K562 (cell line): ENCODE data around the gene ASIC3. TPM values are rescaled to one million over a fixed set of nuclear protein-coding genes. Genes with fewer than 3 reads are reported as not detected.
A peak's percentile ranks its signal among the peaks of the same experiment; 100 is the strongest.

Experiments used
- CEBPB ChIP-seq: fragments of 450-650 bp; IDR thresholded peaks from 2 replicates; pipeline ENCODE4 v1.6.1; 2016; ENCODE audit warnings: missing genetic modification characterization, missing compliant biosample characterization
- ELF1 ChIP-seq: fragments of 200-800 bp; sonication (Bioruptor generic); IDR thresholded peaks from 2 replicates; pipeline ENCODE4 v1.6.1; 2016; ENCODE audit warnings: missing genetic modification characterization, missing compliant biosample characterization
- FOXA3 ChIP-seq, 2 experiments: fragments of 450-650 bp in 1 of 2; sonication (generic) in 1 of 2; formaldehyde crosslinking; IDR thresholded peaks in 1 of 2; conservative IDR thresholded peaks in 1 of 2; 2 replicates each; pipeline versions ENCODE4 v1.4.0 to v1.8.0; 2020 to 2022; ENCODE audit warnings: mild to moderate bottlenecking in 2 of 2, missing genetic modification reagents in 1 of 2
- FOXO4 ChIP-seq: fragments of 450-650 bp; formaldehyde crosslinking; IDR thresholded peaks from 2 replicates; pipeline ENCODE4 v1.4.0; 2020; ENCODE audit warnings: mild to moderate bottlenecking, moderate library complexity
- MAFF ChIP-seq: IDR thresholded peaks from 2 replicates; pipeline ENCODE4 v1.6.1; 2012; ENCODE audit warnings: low read length, improper control_type of control experiment
- MBD2 ChIP-seq: sonication (generic); IDR thresholded peaks from 2 replicates; pipeline ENCODE4 v1.6.1; 2016; ENCODE audit warnings: low read depth, borderline replicate concordance
- MTA3 ChIP-seq: fragments of 450-650 bp; formaldehyde crosslinking; IDR thresholded peaks from 2 replicates; pipeline ENCODE4 v1.6.1; 2017; ENCODE audit warnings: mild to moderate bottlenecking, borderline replicate concordance
- MTF1 ChIP-seq: fragments of 250-450 bp; sonication (Bioruptor Pico); IDR thresholded peaks from 2 replicates; pipeline ENCODE4 v1.9.0; 2021; ENCODE audit warnings: moderate library complexity, mild to moderate bottlenecking, inconsistent platforms, borderline replicate concordance
- NFIX ChIP-seq: fragments of 250-450 bp; sonication (Bioruptor Pico); IDR thresholded peaks from 2 replicates; pipeline ENCODE4 v1.4.0; 2020; ENCODE audit warnings: low read depth, mild to moderate bottlenecking, moderate library complexity
- RB1 ChIP-seq: fragments of 450-650 bp; IDR thresholded peaks from 2 replicates; pipeline ENCODE4 v1.6.1; 2017; ENCODE audit warnings: low read depth, mild to moderate bottlenecking
- RERE ChIP-seq: sonication (generic); formaldehyde crosslinking; IDR thresholded peaks from 2 replicates; pipeline ENCODE4 v1.8.0; 2023; ENCODE audit warnings: missing genetic modification reagents, mild to moderate bottlenecking, borderline replicate concordance
- SMAD3 ChIP-seq: fragments of 450-650 bp; formaldehyde crosslinking; conservative IDR thresholded peaks from 2 replicates; pipeline ENCODE4 v1.4.0; 2020; ENCODE audit warnings: mild to moderate bottlenecking
- SP1 ChIP-seq: sonication (generic); formaldehyde crosslinking; IDR thresholded peaks from 2 replicates; pipeline ENCODE4 v1.8.1; 2022; ENCODE audit warnings: mild to moderate bottlenecking, missing genetic modification reagents
- TCF3 ChIP-seq: sonication (generic); formaldehyde crosslinking; IDR thresholded peaks from 2 replicates; pipeline ENCODE4 v1.4.0; 2020; ENCODE audit warnings: mild to moderate bottlenecking, missing genetic modification reagents
- TEAD2 ChIP-seq: fragments of 450-650 bp; IDR thresholded peaks from 2 replicates; pipeline ENCODE4 v1.6.1; 2016; ENCODE audit warnings: missing genetic modification characterization, control low read depth, missing compliant biosample characterization
- TRIM28 ChIP-seq: fragments of 450-650 bp; IDR thresholded peaks from 2 replicates; pipeline ENCODE4 v1.6.1; 2017
- ZBTB1 ChIP-seq: sonication (generic); formaldehyde crosslinking; IDR thresholded peaks from 2 replicates; pipeline ENCODE4 v1.8.1; 2023; ENCODE audit warnings: missing genetic modification reagents, low read depth, mild to moderate bottlenecking, borderline replicate concordance
- ZNF146 ChIP-seq: IDR thresholded peaks from one replicate; pipeline ENCODE4 v1.6.1; 2018; ENCODE audit warnings: missing compliant biosample characterization; ENCODE audit not compliant: unreplicated experiment
- ZNF165 ChIP-seq: fragments of 250-450 bp; sonication (Bioruptor Pico); IDR thresholded peaks from 2 replicates; pipeline ENCODE4 v1.4.0; 2020; ENCODE audit warnings: borderline replicate concordance
- ZNF785 ChIP-seq: fragments of 250-450 bp; sonication (Bioruptor Pico); IDR thresholded peaks from 2 replicates; pipeline ENCODE4 v1.4.0; 2020; ENCODE audit warnings: mild to moderate bottlenecking
- polyA plus RNA-seq, 8 experiments: library from polyadenylated mRNA; depleted of rRNA in 4 of 8; stranded (reverse) in 5 of 8; unstranded in 3 of 8; fragments of >200 nt; fragmentation: Nextera tagmentation in 2 of 8; fragmentation: Illumina TruSeq in 1 of 8; extraction: Ambion mirVana in 2 of 8; extraction: Trizol in 1 of 8; gene quantifications; 2 replicates each; pipeline versions ENCODE4 v1.2.1 to v1.2.3, GENCODE V29; 2011 to 2014; ENCODE audit warnings: inconsistent platforms in 1 of 8, missing spikeins in 1 of 8
- total RNA-seq, 7 experiments: library from RNA; depleted of rRNA in 6 of 7; stranded (reverse); fragments of >200 nt in 6 of 7; fragmentation: Illumina TruSeq in 2 of 7; extraction: Trizol in 2 of 7; gene quantifications; 2 replicates each; pipeline versions ENCODE4 v1.2.1 to v1.2.3, GENCODE V29; 2011 to 2021; ENCODE audit warnings: low replicate concordance in 1 of 7
- TF ChIP-seq, protein P1 (sequence below): fragments of 250-450 bp; sonication (Bioruptor Pico); IDR thresholded peaks from 2 replicates; pipeline ENCODE4 v1.4.0; 2020; ENCODE audit warnings: borderline replicate concordance

ASIC3 gene
- total and polyA plus RNA-seq, 9 of the 15 experiments (the other 6 are each of a cell fraction or from before 2014, with no cell fraction given): 0.11 to 5.0 (median 0.87) TPM

DNA sequence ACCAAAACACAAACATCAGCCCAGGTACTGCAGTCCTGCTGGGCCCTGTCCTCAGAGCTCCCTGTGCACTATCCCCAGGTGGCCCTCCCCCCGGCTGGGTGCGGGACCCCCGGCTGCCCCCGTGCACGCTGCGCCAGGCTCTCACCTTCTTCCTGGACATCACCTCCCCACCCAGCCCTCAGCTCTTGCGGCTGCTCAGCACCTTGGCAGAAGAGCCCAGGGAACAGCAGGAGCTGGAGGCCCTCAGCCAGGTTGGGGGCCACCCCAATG is 38.4 kb upstream of the ASIC3 start (continued):
- TF ChIP-seq FOXO4 (CRISPR knock-in tag): no peak
- no peak for TF ChIP-seq SP1 (CRISPR knock-in tag)
- TF ChIP-seq ZNF165: peak; percentile 18; the same call in 1 of the 2 replicates
- no peak for TF ChIP-seq ELF1
- no peak for TF ChIP-seq TEAD2
- TF ChIP-seq CEBPB (tag): no peak
- TF ChIP-seq RERE (CRISPR knock-in tag): no peak
- TF ChIP-seq, protein P1, sequence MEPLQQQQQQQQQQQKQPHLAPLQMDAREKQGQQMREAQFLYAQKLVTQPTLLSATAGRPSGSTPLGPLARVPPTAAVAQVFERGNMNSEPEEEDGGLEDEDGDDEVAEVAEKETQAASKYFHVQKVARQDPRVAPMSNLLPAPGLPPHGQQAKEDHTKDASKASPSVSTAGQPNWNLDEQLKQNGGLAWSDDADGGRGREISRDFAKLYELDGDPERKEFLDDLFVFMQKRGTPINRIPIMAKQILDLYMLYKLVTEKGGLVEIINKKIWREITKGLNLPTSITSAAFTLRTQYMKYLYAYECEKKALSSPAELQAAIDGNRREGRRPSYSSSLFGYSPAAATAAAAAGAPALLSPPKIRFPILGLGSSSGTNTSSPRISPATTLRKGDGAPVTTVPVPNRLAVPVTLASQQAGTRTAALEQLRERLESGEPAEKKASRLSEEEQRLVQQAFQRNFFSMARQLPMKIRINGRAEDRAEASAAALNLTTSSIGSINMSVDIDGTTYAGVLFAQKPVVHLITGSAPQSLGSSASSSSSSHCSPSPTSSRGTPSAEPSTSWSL (CRISPR knock-in tag): no peak
- TF ChIP-seq FOXA3 (CRISPR knock-in tag; conservative IDR thresholded peaks at IDR 0.05 in 1 of 2, IDR thresholded peaks at IDR 0.05 in 1 of 2): 0 out of 4 replicates have a peak, but pooled peaks of 1 of the 2 experiments have one; percentile 56
- TF ChIP-seq MBD2: no peak
- no peak for TF ChIP-seq SMAD3 (CRISPR knock-in tag)
- TF ChIP-seq MTF1 (CRISPR knock-in tag): no peak
- no peak for TF ChIP-seq TRIM28
- 0 out of 2 replicates have a peak, but pooled peaks have one; percentile 2 for TF ChIP-seq RB1
- TF ChIP-seq ZNF785: no peak
- no peak for TF ChIP-seq ZNF146
- no peak for TF ChIP-seq MAFF
- no peak for TF ChIP-seq MTA3
- TF ChIP-seq ZBTB1 (CRISPR knock-in tag): no peak
- TF ChIP-seq TCF3 (CRISPR knock-in tag): no peak
- TF ChIP-seq NFIX: no peak
